Panc1 (cell line): ENCODE results near the gene NPM3.

Experiments
- SIN3A ChIP-seq: IDR thresholded peaks from 2 replicates; pipeline ENCODE4 v1.6.1; 2012; ENCODE audit warnings: low read depth, mild to moderate bottlenecking, low read length, moderate library complexity, borderline replicate concordance; ENCODE audit not compliant: insufficient read depth
- TF ChIP-seq, protein P1 (sequence below): fragments of 450-650 bp; IDR thresholded peaks from 2 replicates; pipeline ENCODE4 v1.5.1; 2017; ENCODE audit warnings: mild to moderate bottlenecking
- TF ChIP-seq, protein P2 (sequence below), 2 experiments: IDR thresholded peaks; 2 replicates each; pipeline ENCODE4 v1.6.1; 2011 to 2012; ENCODE audit warnings: low read depth in 2 of 2, control low read depth in 1 of 2, low read length in 1 of 2, mild to moderate bottlenecking in 1 of 2, moderate library complexity in 1 of 2; ENCODE audit not compliant: insufficient read depth in 1 of 2

DNA sequence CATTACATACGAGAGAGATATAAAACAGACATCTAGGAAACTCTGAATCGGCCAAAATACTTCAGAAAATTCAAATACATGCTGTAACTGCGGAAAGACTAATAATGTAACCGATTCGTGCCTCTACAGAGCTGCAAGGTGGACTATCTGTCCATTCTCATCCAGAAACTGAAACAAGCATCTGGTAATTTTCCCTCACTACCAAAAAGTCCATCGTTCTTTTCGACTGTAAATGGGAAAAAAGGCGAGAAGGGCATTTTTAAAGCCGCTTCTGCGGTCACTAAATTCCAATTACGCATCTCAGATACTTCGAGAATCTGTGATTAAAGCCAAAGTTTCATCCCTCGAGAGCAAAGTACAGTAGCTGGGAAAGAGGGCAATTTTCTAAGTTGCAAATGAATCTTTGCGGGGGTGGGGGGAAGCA lies 33.7 kb upstream of the NPM3 start:
- TF ChIP-seq, protein P1, sequence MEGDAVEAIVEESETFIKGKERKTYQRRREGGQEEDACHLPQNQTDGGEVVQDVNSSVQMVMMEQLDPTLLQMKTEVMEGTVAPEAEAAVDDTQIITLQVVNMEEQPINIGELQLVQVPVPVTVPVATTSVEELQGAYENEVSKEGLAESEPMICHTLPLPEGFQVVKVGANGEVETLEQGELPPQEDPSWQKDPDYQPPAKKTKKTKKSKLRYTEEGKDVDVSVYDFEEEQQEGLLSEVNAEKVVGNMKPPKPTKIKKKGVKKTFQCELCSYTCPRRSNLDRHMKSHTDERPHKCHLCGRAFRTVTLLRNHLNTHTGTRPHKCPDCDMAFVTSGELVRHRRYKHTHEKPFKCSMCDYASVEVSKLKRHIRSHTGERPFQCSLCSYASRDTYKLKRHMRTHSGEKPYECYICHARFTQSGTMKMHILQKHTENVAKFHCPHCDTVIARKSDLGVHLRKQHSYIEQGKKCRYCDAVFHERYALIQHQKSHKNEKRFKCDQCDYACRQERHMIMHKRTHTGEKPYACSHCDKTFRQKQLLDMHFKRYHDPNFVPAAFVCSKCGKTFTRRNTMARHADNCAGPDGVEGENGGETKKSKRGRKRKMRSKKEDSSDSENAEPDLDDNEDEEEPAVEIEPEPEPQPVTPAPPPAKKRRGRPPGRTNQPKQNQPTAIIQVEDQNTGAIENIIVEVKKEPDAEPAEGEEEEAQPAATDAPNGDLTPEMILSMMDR: no peak
- TF ChIP-seq SIN3A: no peak
- TF ChIP-seq, protein P2, sequence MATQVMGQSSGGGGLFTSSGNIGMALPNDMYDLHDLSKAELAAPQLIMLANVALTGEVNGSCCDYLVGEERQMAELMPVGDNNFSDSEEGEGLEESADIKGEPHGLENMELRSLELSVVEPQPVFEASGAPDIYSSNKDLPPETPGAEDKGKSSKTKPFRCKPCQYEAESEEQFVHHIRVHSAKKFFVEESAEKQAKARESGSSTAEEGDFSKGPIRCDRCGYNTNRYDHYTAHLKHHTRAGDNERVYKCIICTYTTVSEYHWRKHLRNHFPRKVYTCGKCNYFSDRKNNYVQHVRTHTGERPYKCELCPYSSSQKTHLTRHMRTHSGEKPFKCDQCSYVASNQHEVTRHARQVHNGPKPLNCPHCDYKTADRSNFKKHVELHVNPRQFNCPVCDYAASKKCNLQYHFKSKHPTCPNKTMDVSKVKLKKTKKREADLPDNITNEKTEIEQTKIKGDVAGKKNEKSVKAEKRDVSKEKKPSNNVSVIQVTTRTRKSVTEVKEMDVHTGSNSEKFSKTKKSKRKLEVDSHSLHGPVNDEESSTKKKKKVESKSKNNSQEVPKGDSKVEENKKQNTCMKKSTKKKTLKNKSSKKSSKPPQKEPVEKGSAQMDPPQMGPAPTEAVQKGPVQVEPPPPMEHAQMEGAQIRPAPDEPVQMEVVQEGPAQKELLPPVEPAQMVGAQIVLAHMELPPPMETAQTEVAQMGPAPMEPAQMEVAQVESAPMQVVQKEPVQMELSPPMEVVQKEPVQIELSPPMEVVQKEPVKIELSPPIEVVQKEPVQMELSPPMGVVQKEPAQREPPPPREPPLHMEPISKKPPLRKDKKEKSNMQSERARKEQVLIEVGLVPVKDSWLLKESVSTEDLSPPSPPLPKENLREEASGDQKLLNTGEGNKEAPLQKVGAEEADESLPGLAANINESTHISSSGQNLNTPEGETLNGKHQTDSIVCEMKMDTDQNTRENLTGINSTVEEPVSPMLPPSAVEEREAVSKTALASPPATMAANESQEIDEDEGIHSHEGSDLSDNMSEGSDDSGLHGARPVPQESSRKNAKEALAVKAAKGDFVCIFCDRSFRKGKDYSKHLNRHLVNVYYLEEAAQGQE (IDR thresholded peaks at IDR 0.05; ENCODE audit: insufficient read depth in 1 of 2, low read depth in 2 of 2, low read length in 1 of 2): no peak
